ENCODE results near the gene APMAP.

Gene APMAP

DNA sequence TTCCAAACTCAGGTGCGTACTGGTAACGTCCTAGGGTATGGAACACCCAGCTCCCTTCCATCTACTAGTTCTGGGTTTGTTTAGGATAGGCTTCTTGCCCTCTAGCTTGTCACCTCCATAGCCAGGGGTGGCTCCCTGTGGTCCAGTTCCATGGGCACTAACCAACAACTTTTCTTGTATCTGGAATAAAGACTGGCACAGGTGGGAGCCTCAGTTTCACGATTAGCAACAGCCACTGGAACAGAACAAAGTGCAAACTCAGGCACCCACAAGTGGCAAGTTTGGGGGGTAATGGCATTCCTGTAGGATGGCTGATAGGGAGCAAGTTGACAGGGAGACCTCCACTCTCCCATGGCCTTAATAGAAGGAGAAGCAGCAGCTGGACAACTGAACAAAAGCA, 5.6 kb upstream of the APMAP start:
- Histone ChIP-seq H3K27ac (ENCODE audit: insufficient read depth, low read length, poor library complexity, severe bottlenecking) (no peak overlapping the region), H3K4me3 (ENCODE audit: insufficient read depth, low read depth, low read length, poor library complexity, severe bottlenecking) (no peak overlapping the region), H3K27me3 (replicated peaks; ENCODE audit: control insufficient read depth, insufficient read depth, low read length, poor library complexity, severe bottlenecking) (no peaks in the 10 kb centered on the region), H3K4me1 (ENCODE audit: control insufficient read depth, insufficient read depth, low read length, poor library complexity, severe bottlenecking) (peaks cover 3% of the 10 kb centered on the region), H3K9me3 (ENCODE audit: control insufficient read depth, low read length) (no peaks in the 10 kb centered on the region), H3K36me3 (ENCODE audit: control insufficient read depth, insufficient read depth, low read length) (no peaks in the 10 kb centered on the region)
- DNase-seq, result no peak

DNA sequence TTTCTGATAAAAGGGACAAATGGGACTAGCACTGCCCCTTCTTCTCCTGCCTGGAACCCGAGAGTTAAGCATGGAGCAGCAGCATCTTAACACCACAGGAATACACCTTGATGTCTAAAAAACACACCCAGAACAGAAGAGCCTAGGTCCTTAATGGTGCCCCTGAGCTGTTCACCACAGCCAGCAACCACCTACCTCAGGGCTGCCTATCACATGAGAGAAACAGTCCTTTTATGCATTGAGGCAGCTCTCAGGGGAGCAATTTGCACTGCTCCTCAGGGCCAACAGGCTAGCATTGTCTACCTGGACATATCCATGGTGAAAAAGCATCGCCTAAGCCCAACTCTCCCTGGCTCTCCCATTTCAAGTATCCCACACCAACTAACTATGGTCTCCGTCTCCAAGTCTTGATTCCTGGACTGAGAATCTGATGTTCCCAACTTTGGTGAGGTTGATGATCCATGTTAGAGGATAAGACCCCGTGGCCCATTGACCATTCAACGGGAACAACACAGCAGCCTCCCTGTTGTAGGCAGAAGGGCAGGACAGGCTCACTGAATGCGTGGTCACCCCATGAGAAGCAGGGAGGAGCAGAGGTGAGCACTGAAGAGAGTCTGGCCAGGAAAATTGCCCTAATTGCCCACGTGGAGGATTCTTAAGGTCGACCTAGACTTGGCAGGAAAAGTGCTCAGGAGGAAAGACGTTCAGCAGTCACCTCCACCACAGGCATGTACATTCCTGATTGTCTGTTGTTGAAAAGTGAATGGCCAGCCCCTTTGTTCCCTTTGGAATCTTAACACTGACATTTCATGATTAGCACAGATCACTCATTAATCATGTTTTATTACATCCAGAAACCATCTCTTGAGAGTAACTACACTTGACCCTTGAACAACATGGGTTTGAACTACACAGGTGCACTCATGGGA, 4.2 kb upstream of the APMAP start:
- peaks cover 7% of the 10 kb centered on the region for H3K4me1 ChIP-seq (ENCODE audit: control insufficient read depth, insufficient read depth, low read length, poor library complexity, severe bottlenecking)
- H3K4me3 ChIP-seq (ENCODE audit: insufficient read depth, low read depth, low read length, poor library complexity, severe bottlenecking), result no peak overlapping the region
- no peak overlapping the region for H3K27ac ChIP-seq (ENCODE audit: insufficient read depth, low read length, poor library complexity, severe bottlenecking)
- no peaks in the 10 kb centered on the region for H3K27me3 ChIP-seq (replicated peaks; ENCODE audit: control insufficient read depth, insufficient read depth, low read length, poor library complexity, severe bottlenecking)
- H3K36me3 ChIP-seq (ENCODE audit: control insufficient read depth, insufficient read depth, low read length), result no peaks in the 10 kb centered on the region
- DNase-seq, result no peak
- no peaks in the 10 kb centered on the region for H3K9me3 ChIP-seq (ENCODE audit: control insufficient read depth, low read length)

DNA sequence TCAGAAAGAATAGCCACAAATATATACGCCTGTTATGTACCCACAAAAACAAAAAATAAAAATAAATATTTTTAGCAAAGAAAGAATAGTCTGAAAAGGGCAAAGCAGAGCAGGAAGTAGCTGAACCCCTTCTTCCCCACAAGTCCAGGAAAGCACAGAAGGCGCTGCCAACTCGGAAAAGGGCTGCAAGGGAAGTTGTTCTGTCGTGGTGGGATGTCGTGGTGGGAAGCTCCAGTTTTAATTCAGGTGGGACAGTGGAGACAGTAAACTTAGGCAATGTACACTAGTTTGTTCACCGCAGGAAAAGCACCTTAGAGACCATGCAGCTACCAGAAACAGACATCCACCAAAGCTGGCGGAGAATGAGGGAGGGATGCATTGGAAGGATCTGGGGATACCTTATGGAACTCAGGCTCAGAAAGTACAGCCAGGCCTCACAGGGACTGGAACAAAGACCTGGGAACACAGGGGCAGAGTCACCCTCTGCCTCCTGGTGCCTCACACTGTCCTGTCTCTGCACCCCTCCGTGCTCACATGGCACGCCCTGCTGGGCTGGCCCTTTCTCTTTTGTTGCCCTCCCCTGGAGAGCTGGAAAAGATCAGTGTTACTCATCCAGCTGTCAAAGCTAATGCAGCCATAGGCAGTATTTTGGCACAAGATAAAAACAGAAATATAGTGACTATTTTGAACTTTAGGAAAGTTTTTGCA, 3.3 kb upstream of the APMAP start:
- Histone ChIP-seq H3K9me3 (ENCODE audit: control insufficient read depth, low read length) (no peaks in the 10 kb centered on the region), H3K27ac (ENCODE audit: insufficient read depth, low read length, poor library complexity, severe bottlenecking) (no peak overlapping the region), H3K36me3 (ENCODE audit: control insufficient read depth, insufficient read depth, low read length) (no peaks in the 10 kb centered on the region), H3K27me3 (replicated peaks; ENCODE audit: control insufficient read depth, insufficient read depth, low read length, poor library complexity, severe bottlenecking) (no peaks in the 10 kb centered on the region), H3K4me3 (ENCODE audit: insufficient read depth, low read depth, low read length, poor library complexity, severe bottlenecking) (no peak overlapping the region), H3K4me1 (ENCODE audit: control insufficient read depth, insufficient read depth, low read length, poor library complexity, severe bottlenecking) (peaks cover 14% of the 10 kb centered on the region)
- no peak for DNase-seq

DNA sequence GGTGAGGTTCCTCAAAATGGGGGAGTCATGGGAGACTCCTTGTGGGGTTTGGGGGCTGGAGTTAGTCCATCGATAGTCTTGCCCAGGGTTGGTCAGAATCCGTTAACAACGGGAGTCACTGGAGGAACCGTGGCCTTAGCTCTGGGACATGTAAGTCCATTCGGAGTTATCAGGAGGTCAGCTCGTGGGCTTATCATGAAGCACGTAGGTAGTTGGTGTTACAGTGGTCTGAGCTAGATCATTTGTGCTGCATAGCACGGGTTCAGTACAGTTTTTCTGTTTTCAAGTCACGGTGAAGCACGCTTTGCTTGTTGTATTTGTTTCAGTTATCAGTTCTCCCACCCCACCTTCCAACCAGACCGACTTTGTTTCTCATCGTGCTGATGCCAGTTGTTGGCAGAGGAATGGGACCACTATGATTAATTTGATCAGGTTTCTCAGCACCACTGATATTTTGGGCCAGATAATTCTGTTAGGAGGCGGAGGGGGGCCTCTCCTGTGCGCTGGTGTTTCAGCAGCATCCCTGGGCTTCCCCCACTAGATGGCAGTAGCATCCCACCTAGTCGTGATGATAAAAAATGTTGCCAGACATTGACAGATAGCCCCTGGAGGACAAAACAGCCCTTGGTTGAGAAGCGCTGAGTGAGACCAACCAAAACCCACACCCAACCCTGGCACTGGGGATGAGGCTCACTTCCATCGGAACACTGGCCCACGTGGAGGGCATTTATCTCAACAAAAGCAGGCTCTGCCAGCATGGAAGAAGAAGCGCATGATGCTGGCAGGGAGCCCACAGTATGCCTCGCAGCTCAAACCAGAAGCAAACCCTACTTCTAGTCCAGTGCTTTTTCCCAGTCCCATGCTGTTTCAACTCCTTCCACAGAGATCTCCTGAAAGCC, 2.2 kb upstream of the APMAP start:
- Histone ChIP-seq H3K4me3 (ENCODE audit: insufficient read depth, low read depth, low read length, poor library complexity, severe bottlenecking) (no peak overlapping the region), H3K27ac (ENCODE audit: insufficient read depth, low read length, poor library complexity, severe bottlenecking) (no peak overlapping the region), H3K27me3 (replicated peaks; ENCODE audit: control insufficient read depth, insufficient read depth, low read length, poor library complexity, severe bottlenecking) (no peaks in the 10 kb centered on the region), H3K36me3 (ENCODE audit: control insufficient read depth, insufficient read depth, low read length) (no peaks in the 10 kb centered on the region), H3K9me3 (ENCODE audit: control insufficient read depth, low read length) (no peaks in the 10 kb centered on the region), H3K4me1 (ENCODE audit: control insufficient read depth, insufficient read depth, low read length, poor library complexity, severe bottlenecking) (peaks cover 16% of the 10 kb centered on the region)
- DNase-seq, result peak; percentile 59 to 76 (median 65)

DNA sequence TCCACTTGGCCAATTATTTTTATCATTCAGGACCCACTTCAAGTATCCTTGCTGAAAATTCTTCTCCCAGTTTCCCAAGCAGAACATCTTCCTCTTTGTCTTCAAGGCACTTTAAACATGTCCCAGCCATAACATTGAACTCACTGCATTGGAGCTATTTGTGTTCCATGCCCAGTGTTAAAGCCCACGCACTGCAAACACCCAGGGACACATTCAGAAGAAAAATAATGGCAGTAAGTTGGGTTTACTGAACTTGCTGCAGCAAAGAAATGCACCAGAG, 1.6 kb upstream of the APMAP start:
- H3K4me1 ChIP-seq (ENCODE audit: control insufficient read depth, insufficient read depth, low read length, poor library complexity, severe bottlenecking), result peaks cover 16% of the 10 kb centered on the region
- no peak overlapping the region for H3K27ac ChIP-seq (ENCODE audit: insufficient read depth, low read length, poor library complexity, severe bottlenecking)
- H3K4me3 ChIP-seq (ENCODE audit: insufficient read depth, low read depth, low read length, poor library complexity, severe bottlenecking), result no peak overlapping the region
- no peaks in the 10 kb centered on the region for H3K36me3 ChIP-seq (ENCODE audit: control insufficient read depth, insufficient read depth, low read length)
- no peak for DNase-seq
- H3K9me3 ChIP-seq (ENCODE audit: control insufficient read depth, low read length), result no peaks in the 10 kb centered on the region
- H3K27me3 ChIP-seq (replicated peaks; ENCODE audit: control insufficient read depth, insufficient read depth, low read length, poor library complexity, severe bottlenecking), result no peaks in the 10 kb centered on the region

DNA sequence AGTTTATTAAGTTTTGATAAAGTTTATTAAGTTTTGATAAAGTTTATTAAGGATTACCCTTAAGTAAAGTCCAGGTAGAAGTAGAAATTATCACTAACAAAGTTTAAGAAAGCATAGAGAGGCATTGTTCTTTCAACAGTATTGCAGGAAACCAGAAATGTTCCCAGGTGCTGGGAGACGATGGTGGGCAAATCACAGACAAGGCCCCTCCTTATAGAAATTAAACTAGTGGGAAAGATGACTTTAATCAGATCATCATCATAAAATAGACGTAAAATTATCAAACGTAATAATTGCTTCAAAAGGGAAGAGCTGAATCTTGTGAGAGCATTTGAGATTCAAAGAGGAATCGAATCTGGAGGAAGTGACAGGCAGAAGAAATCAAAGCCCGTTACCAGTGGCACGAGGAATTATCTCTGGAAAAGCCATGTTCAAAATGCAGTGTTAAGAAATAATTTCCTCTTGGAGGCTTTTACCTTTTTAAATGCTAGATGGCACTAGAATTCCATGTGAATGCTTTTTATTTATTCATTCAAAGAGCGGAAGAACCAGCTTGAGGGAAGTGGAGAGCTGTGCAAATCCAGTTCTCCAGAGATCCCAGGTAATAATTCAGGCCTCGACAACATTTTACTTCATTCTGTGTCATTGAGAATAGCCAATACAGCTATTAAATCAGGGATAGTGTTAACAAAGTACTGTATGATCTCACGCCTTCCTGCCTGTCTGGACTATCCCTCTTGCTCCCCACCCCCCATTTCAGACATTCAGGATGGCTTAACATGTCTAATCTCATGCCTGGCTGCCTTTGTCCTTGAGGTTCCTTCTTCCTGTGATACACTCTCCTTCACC, 1.0 kb upstream of the APMAP start:
- Histone ChIP-seq H3K27me3 (replicated peaks; ENCODE audit: control insufficient read depth, insufficient read depth, low read length, poor library complexity, severe bottlenecking) (no peaks in the 10 kb centered on the region), H3K36me3 (ENCODE audit: control insufficient read depth, insufficient read depth, low read length) (no peaks in the 10 kb centered on the region), H3K4me3 (ENCODE audit: insufficient read depth, low read depth, low read length, poor library complexity, severe bottlenecking) (peak overlapping the region; percentile 87), H3K27ac (ENCODE audit: insufficient read depth, low read length, poor library complexity, severe bottlenecking) (peak overlapping the region; percentile 97), H3K4me1 (ENCODE audit: control insufficient read depth, insufficient read depth, low read length, poor library complexity, severe bottlenecking) (peaks cover 16% of the 10 kb centered on the region), H3K9me3 (ENCODE audit: control insufficient read depth, low read length) (no peaks in the 10 kb centered on the region)
- DNase-seq, result no peak

DNA sequence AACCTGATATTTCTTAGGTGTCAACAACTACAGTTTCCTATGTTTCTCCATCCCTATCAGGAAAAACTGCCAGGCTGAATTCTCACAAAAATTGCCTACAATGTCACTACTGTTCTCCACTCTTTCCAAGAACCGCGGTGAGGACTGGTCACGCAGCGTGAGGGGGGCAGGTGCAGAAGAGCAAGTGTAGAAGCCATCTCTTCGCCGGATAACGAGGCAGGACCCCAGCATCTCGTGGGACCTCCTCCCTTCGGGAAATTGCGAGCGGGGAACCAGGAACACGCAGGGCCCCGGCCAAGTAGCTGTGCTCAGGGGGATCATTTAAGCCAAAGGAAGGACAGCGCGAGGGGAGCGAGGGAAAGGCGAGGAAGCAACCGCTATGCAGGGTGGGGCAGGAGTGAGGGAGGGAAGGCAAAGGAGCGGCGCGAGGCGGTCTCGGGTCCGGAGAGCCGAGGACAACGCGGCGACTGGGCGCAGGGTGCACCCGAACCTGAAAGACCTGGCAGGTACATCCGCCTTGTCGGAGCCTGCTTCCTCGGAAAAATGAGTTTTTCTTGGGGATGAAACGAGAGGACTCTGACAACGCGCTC, 559 bp downstream of the APMAP start:
- Histone ChIP-seq H3K36me3 (ENCODE audit: control insufficient read depth, insufficient read depth, low read length) (no peaks in the 10 kb centered on the region), H3K9me3 (ENCODE audit: control insufficient read depth, low read length) (no peaks in the 10 kb centered on the region), H3K27me3 (replicated peaks; ENCODE audit: control insufficient read depth, insufficient read depth, low read length, poor library complexity, severe bottlenecking) (no peaks in the 10 kb centered on the region), H3K4me3 (ENCODE audit: insufficient read depth, low read depth, low read length, poor library complexity, severe bottlenecking) (peak overlapping the region; percentile 87), H3K4me1 (ENCODE audit: control insufficient read depth, insufficient read depth, low read length, poor library complexity, severe bottlenecking) (peaks cover 16% of the 10 kb centered on the region), H3K27ac (ENCODE audit: insufficient read depth, low read length, poor library complexity, severe bottlenecking) (peak overlapping the region; percentile 97)
- DNase-seq, result no peak

DNA sequence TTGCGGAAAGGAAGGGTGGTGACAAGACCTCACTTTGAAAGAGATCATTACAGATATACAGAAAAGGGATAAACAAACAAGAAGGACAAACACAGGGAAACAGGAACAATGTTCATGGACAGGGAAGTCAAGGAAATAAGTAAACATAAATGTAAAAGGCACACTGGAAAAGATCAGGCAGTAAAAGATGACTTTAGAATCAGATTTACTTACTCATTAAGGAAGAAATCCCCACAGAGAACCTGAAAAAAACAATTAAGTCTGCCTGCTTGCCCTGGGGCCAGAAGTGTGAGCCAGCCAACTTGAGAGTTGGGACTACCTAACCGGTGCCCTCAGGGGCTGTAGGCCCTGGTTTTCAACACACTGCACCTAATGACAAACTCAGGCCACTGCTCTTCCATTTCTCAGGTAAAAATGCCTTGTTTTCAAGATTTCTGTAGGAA, 1.7 kb downstream of the APMAP start:
- H3K9me3 ChIP-seq (ENCODE audit: control insufficient read depth, low read length), result no peaks in the 10 kb centered on the region
- DNase-seq, result no peak
- peaks cover 16% of the 10 kb centered on the region for H3K4me1 ChIP-seq (ENCODE audit: control insufficient read depth, insufficient read depth, low read length, poor library complexity, severe bottlenecking)
- no peak overlapping the region for H3K27ac ChIP-seq (ENCODE audit: insufficient read depth, low read length, poor library complexity, severe bottlenecking)
- no peak overlapping the region for H3K4me3 ChIP-seq (ENCODE audit: insufficient read depth, low read depth, low read length, poor library complexity, severe bottlenecking)
- H3K36me3 ChIP-seq (ENCODE audit: control insufficient read depth, insufficient read depth, low read length), result no peaks in the 10 kb centered on the region
- H3K27me3 ChIP-seq (replicated peaks; ENCODE audit: control insufficient read depth, insufficient read depth, low read length, poor library complexity, severe bottlenecking), result no peaks in the 10 kb centered on the region

DNA sequence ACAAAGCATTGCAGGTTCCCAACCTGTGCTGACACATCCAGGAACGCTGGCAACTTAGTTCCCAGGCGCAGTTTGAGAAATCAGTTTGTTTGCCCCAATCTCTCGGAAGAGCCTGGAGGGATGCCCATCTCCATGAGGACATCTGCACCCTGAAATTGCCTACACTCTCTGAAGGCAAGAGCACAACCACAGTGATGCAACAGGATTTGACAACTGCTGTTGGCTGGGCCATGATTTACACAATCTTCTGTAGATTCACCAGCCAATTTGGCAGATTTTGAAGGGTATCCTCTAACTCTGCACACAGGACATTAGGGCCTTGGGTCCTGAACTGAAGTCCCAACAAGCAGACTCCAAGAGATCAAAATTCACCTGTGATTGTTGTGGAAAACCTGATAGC, 3.4 kb downstream of the APMAP start:
- no peaks in the 10 kb centered on the region for H3K9me3 ChIP-seq (ENCODE audit: control insufficient read depth, low read length)
- H3K27ac ChIP-seq (ENCODE audit: insufficient read depth, low read length, poor library complexity, severe bottlenecking), result no peak overlapping the region
- H3K4me1 ChIP-seq (ENCODE audit: control insufficient read depth, insufficient read depth, low read length, poor library complexity, severe bottlenecking), result peaks cover 16% of the 10 kb centered on the region
- no peaks in the 10 kb centered on the region for H3K27me3 ChIP-seq (replicated peaks; ENCODE audit: control insufficient read depth, insufficient read depth, low read length, poor library complexity, severe bottlenecking)
- DNase-seq, result no peak
- H3K4me3 ChIP-seq (ENCODE audit: insufficient read depth, low read depth, low read length, poor library complexity, severe bottlenecking), result no peak overlapping the region
- peaks cover 2% of the 10 kb centered on the region for H3K36me3 ChIP-seq (ENCODE audit: control insufficient read depth, insufficient read depth, low read length)

Data from effector memory CD4-positive, alpha-beta T cell (primary cell).